Measurements from ENCODE around the gene TEAD1.

GRCh38 chr11:12930850-12931249 is 256.6 kb downstream of the TEAD1 start:
- TF ChIP-seq, protein P1, sequence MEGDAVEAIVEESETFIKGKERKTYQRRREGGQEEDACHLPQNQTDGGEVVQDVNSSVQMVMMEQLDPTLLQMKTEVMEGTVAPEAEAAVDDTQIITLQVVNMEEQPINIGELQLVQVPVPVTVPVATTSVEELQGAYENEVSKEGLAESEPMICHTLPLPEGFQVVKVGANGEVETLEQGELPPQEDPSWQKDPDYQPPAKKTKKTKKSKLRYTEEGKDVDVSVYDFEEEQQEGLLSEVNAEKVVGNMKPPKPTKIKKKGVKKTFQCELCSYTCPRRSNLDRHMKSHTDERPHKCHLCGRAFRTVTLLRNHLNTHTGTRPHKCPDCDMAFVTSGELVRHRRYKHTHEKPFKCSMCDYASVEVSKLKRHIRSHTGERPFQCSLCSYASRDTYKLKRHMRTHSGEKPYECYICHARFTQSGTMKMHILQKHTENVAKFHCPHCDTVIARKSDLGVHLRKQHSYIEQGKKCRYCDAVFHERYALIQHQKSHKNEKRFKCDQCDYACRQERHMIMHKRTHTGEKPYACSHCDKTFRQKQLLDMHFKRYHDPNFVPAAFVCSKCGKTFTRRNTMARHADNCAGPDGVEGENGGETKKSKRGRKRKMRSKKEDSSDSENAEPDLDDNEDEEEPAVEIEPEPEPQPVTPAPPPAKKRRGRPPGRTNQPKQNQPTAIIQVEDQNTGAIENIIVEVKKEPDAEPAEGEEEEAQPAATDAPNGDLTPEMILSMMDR (IDR thresholded peaks at IDR 0.05), result no peak
- TF ChIP-seq EP300 (IDR thresholded peaks at IDR 0.05) (no peak), POLR2A (IDR thresholded peaks at IDR 0.05) (no peak)
